Kidney epithelial cell (primary cell): ENCODE data around the gene CD52. TPM values are rescaled to one million over a fixed set of nuclear protein-coding genes. Genes with fewer than 3 reads are reported as not detected.
"Not testable (repeated sequence)": the region's sequence is repeated elsewhere in the genome, so short reads cannot be mapped to it uniquely, and the experiment has no call there.

Experiments used
- DNase-seq: peaks from one replicate; pipeline ENCODE4 v3.0.0-alpha.2; 2010; ENCODE audit warnings: low read depth
- H3K27me3 ChIP-seq: 2 replicates; pipeline ENCODE4 v1.6.0; 2011; ENCODE audit warnings: low read length; ENCODE audit not compliant: control insufficient read depth, insufficient read depth
- H3K36me3 ChIP-seq: 2 replicates; pipeline ENCODE4 v1.5.1; 2011; ENCODE audit warnings: low read length; ENCODE audit not compliant: control insufficient read depth, insufficient read depth
- H3K4me3 ChIP-seq: 2 replicates; pipeline ENCODE4 v1.5.1; 2011; ENCODE audit warnings: low read depth, mild to moderate bottlenecking, control low read depth, low read length
- CTCF ChIP-seq: IDR thresholded peaks from 2 replicates; pipeline ENCODE4 v1.5.1; 2011; ENCODE audit warnings: mild to moderate bottlenecking, moderate library complexity, low read length, control low read depth, inconsistent platforms; ENCODE audit not compliant: insufficient read depth, poor library complexity, severe bottlenecking
- total RNA-seq: library from RNA; depleted of rRNA; stranded (reverse); fragments of >200 nt; gene quantifications from 2 replicates; pipeline ENCODE4 v1.2.3, GENCODE V29; 2015

Gene CD52
- total RNA-seq, 1 donor from 2014 or later = not detected

GRCh38 chr1:26322042-26322331 lies 4.2 kb downstream of the CD52 start:
- no peak for TF ChIP-seq CTCF
- DNase-seq = no peak
- Histone ChIP-seq H3K4me3 (no peak overlapping the region), H3K36me3 (no peaks in the 10 kb centered on the region), H3K27me3 (no peaks in the 10 kb centered on the region)

- no peak for TF ChIP-seq CTCF
- Histone ChIP-seq H3K4me3 (no peak overlapping the region), H3K27me3 (no peaks in the 10 kb centered on the region), H3K36me3 (no peaks in the 10 kb centered on the region)
- DNase-seq = no peak
Measured at GRCh38 chr1:26323382-26323781, 5.6 kb downstream of the CD52 start.

- Histone ChIP-seq H3K27me3 (no peaks in the 10 kb centered on the region), H3K36me3 (no peaks in the 10 kb centered on the region), H3K4me3 (no peak overlapping the region)
- no peak for DNase-seq
- TF ChIP-seq CTCF = no peak
Measured at GRCh38 chr1:26324550-26324949, 6.8 kb downstream of the CD52 start.

GRCh38 chr1:26327956-26328362 lies 10.2 kb downstream of the CD52 start:
- H3K27me3 ChIP-seq = no peaks in the 10 kb centered on the region
- TF ChIP-seq CTCF = no peak
- H3K36me3 ChIP-seq = no peaks in the 10 kb centered on the region
- no peak for DNase-seq
- H3K4me3 ChIP-seq = no peak overlapping the region

- no peak for DNase-seq
- Histone ChIP-seq H3K4me3 (no peak overlapping the region), H3K27me3 (no peaks in the 10 kb centered on the region), H3K36me3 (no peaks in the 10 kb centered on the region)
- no peak for TF ChIP-seq CTCF
Measured at GRCh38 chr1:26328597-26328996, 10.8 kb downstream of the CD52 start.

- not testable (repeated sequence) for DNase-seq, H3K4me3 ChIP-seq, H3K36me3 ChIP-seq, H3K27me3 ChIP-seq
Measured at GRCh38 chr1:26329380-26329779, 11.6 kb downstream of the CD52 start.
